Fibroblast of peridontal ligament (primary cell): ENCODE results near the gene RNF182.
"Not testable (repeated sequence)": the region's sequence is repeated elsewhere in the genome, so short reads cannot be mapped to it uniquely, and the experiment has no call there.

Experiments used
- DNase-seq: peaks from one replicate; pipeline ENCODE4 v3.0.0-alpha.2; 2010; ENCODE audit errors: extremely low read depth

The RNF182 gene

DNA sequence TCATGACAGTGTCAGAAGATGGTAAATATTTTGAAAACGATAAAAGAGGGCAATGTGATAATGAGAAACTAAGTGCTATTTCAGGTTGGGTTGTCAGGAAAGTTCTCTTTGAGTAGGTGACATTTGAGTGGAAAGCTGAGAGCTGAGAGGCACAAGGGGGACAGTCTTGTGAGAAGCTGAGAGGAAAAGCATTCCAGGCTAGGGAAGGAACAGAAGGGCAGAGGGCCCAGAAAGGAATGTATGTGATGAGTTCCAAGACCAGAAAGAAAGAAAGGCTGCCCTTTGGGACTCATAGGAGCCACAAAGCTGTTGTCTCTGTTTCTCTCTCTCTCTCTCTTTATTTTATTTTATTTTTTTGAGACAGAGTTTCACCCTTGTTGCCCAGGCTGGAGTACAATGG is 7.6 kb upstream of the RNF182 start:
- no peak for DNase-seq

DNA sequence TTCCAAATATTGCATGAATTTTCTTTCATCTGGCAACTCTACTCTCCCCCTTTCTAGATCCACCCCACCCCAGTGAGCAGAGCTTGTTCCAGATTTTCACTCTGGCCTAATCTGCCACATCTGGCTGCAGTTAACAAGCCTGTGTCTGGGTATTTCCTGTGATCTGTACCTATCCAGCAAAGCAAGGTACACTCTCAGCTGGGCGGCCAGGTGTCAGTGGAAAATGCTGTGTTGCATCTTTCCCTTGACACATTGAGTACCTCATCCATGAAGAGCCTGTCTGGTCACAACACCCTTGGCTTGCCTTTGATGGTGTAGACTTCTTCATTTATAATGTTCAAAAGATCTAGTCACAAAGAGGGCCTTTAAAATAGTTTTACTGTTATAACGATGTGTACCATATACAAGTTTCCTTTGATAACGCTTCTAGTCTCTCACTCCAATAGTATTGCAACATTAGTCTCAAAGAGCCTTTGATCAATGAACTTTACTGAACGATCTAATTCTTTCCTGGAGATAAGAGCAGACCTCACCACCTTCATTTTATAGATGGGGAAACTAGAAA is 6.0 kb upstream of the RNF182 start:
- no peak for DNase-seq

DNA sequence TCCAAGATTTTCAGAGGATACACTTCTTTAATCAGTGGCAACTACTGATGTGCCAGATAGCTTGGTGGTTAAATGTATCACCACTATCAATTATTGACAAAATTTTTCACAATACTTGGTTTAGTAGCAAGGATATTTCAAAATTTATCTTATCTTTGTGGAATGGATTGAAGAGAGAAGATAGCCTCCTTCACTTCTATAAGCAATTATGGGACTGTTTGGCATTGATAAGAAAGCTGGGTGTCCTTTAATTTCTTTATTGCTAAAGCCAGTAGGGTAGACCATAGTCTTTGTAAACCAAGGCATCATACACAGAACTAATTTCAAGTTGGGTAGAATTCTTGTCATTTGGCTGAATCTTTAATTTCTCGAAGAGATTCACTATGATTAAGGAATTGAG is 4.9 kb upstream of the RNF182 start:
- DNase-seq, result no peak

DNA sequence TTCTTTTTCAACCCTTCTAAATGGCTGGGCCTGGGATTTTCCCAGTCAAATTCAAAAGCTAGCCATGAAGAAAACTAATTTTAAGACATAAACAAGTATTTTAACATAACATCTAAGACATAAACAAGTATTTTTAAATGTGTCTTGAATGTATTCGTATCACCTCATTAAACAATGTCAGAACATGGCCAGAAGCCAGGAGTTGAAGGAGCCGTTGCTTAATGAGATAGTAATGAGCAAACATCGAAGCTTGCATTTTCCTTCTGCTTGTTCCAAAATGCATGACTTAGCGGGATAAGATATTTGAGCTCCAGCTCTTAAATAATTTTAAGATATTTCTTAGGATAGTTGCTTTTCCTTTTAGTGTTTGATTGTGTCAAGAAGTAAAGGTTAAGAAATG is 4.2 kb upstream of the RNF182 start:
- no peak for DNase-seq

DNA sequence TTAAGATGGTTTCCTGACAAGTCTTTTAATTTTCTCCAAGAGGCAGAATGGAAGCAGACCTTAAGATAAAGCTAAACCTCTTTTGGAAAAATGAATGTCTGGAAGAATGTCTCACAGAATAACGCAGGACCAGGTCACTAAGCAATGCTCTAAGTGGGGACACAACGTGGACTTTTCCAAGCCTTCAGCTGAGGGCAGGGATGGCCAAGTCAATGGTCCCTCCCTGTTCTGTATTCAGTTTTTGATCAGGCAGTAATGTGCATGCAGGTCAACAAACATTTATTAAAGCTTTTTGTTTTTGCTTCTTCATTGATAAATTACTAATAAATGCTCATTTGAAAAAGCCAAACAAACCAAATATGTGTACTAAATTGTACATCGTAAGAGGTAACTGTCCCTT is 2.0 kb upstream of the RNF182 start:
- DNase-seq, result no peak

DNA sequence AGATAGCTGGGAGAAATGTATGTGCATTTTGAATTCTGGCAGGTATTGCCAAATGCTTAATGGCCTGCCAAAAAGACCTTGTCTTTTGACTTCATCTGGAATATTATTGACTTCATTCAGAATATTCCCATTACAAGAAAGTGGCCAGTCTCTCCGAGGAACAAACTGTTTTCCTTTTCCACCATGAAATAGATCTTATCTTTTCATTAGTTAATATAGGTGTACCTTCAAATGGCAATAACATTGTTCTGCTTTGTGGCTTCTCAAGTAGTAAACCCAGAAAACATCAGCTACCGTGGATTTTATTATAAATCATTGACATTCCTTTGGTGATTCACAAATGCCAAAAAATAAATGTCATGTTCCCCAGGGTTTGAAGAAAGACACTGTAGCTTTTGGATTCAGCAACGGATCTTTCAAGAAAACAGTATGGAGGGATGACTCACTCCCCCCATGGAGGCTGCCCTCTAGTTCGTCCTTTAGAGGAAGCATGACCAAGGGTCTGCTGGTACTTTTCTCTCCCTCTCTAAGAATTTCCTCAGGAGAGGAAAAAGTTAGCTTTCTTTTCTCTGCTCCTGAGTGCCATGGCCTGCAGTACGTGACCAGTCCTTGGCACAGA is 1.1 kb upstream of the RNF182 start:
- DNase-seq, result peak; percentile 26

DNA sequence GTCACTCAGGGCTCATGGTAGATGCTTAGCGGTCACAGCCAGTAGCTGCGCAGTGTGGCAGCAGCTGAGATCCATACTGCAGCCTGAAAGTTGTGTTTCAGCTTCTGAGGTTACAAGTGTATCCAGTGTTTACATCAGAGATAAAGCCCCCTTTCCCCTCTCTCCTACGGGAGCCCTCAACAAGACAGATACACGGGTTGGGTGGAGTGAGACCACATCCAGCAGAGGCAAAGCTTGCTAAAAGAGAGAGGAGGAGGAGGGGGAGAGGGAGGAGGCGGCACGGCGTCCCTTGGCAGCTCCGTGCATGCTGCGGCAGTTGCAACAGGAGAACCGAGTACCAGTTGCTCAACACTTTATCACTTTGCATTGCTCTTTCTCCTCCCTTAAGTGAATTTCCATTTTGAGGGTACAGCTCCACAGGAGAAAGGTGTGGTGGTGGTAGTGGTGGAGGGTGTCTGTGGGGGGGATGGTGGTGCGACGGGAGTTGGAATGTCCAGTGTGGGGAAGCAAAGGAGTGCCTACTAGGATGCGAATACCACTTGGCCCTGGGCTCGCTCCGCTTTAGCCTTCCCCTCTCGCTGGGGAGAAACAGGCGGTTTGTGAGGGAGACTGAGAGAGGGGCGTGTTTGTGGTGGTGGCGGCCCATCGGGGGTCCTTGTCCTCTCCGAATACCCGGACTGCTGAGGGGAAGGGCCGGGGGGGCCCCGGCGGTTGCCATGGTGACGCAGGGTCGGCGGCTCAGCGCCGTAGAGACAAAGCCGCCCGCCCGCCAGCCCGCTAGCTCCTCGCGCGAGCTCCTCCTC is 405 bp upstream of the RNF182 start:
- peak; percentile 23 for DNase-seq

DNA sequence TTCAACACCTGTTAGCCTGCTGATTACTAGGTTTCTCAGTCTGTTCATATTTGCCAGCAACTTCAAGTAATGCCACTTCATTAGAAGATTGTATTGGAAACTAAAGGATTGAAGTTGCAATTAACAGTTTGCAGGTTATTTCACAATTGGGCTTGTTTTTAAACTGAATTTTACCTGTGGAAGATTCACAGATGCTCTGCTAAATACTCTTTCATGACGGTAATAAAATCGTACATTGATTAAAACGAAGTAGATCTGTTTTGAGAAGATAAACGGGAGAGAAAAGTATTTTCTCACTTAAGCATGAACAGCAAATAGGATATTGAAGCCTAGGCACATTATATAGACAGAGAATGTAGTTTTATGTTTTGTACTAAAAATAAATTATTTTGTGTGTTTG is 1.6 kb downstream of the RNF182 start:
- no peak for DNase-seq

DNA sequence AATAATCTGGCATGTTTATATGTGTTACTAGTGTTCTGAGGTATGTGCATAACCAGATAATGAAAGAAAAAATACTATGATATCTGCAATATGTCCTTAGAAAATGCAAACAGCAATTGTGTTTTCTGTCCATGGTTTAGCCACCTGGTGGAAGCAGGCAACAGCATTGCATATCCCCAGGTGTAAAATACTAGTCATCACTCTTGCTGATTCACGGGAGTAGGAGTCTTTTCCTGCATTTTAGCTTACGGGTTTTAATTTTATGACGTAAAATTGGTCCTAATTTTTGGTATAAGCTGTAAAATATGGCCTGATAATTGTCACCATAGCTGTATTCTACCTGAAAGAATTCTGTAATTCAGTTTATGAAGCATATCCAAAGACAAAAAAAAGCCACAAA is 2.5 kb downstream of the RNF182 start:
- DNase-seq, result no peak

DNA sequence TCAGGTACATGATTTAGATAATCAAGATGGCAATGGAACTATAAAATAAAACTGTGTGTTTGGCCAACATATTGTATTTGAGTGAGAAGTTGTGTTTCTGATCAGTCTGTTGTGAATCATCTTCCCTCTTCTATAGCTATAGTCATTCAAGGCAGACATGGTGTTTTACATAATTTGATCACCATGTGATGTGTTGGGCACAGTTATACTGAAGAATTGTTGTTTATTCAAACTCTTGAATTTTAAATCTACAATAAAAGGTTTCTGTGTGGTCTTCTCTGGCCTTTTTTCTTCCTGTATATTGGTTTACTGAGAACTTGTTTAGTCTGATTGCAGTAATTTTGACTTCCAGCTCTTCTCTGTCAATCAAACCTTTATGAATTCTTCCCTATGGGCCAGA is 4.4 kb downstream of the RNF182 start:
- DNase-seq, result no peak

DNA sequence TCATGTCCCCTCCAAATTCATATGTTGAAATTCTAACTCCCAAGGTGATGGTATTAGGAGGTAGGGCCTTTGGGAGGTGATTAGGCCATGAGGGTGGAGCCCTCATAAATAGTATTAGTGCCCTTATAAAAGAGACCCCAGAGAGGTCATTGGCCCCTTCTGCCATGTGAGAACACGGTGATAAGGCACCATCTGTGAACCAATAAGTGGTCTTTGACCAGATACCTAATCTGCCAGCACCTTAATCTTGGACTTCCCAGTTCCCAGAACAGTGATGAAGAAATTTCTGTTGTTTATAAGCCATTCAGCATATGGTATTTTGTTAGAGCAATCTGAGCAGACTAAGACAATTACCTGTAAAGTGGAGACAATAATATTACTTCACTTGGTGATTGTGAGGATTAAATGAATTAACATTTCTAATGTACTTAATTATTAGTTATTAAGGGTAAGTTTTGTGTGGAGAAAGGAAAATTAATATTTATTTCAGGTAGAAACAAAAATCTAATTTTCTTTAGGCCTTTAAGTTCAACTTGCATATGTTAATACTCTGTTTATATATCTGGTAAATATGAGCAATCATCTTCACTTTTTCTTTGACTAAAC is 7.1 kb downstream of the RNF182 start:
- no peak for DNase-seq

DNA sequence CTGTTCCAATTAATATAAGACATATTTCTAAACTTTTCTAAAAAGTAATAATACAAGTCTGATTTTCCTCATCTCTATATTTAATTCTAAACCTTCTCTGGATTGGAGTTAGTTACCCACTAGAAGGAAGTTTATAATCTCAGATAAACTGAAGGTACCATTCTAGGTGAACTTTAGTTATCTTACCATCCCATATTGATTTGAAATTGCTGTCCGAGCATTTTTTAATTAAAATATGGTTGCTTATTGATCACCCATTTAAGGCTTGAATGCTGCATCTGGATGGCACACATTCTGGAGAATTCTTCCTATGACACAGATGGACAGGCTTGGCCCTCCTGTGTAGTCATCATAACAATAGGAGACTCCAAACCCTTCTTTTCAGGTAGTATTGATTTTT is 8.0 kb downstream of the RNF182 start:
- no peak for DNase-seq

DNA sequence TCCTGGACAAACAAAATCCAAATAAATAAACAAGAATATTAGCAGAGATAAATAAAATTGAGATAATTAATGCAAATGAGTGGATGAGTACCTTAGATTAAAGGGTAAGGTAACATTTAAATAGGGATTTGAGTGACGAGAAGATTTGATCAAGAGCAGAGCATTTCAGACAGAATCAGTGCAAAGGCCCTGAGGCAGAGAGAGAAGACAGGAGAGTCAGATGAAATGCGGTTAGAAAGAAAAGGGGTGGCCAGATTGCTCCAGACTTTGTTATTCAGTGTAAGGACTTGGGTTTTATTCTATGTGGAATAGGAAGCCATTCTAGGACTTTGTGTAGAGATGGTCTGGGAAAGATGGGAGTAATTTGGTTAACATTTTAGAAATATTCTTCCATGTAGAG is 10.0 kb downstream of the RNF182 start:
- no peak for DNase-seq

DNA sequence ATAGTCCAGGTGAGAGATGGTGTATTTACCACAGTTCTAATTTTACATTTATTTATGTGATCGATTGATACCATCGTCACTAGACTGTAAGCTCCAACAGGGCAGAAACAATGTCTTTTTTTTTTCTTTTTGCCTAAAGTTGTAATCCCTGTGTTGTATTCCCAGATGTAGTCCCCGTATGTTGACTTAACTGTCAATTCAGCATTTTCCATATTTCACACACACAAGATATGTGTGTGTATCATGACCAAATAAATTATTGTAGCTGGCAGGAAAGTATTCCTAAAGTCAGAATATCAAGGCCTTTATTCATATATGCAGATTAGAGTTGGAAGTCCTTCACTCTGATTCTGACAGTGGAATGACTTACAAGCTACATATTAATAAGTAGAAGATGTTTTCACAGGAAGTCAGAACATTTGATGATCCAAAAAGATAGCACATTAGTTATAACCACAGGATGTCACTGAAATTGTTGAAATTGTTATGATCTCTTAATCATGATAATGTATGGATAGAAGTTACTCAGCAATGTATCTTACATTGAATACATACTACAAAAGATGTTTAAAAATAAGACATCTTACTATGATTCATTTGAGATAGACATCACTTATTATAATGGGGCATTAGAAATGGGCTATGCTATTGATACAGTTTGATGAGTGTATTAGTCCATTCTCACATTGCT is 10.6 kb downstream of the RNF182 start:
- no peak for DNase-seq

DNA sequence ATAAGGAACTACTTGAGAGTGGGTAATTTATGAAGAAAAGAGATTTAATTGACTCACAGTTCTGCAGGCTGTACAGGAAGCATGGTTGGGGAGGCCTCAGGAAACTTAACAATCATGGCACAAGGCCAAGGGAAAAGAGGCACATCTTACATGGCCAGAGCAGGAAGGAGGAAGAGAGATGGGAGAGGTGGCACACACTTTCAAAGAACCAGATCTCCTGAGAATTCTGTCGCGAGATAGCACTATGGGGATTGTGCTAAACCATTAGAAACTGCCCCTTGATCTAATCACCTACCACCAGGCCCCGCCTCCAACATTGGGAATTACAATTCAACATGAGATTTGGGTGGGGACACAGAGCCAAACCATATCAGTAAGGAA is 11.1 kb downstream of the RNF182 start:
- DNase-seq, result not testable (repeated sequence)

DNA sequence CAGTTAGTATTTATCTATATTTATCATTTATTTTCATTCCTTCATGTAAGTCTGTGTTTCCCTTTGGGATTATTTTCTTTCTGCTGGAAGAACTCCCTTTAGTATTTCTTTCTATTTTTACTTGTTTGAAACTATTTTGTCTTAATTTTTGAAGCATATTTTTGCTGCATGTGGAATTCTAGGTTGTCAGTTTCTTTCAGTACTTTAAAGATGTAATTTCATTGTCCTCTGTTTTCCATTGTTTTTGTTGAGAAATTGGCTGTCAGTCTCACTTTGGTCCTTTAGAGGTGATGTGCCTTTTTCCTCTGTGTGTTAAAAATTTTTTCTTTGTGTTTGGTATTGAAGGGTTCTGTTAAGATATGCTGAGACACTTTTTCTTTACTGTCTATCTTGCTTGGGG is 17.1 kb downstream of the RNF182 start:
- DNase-seq, result no peak

DNA sequence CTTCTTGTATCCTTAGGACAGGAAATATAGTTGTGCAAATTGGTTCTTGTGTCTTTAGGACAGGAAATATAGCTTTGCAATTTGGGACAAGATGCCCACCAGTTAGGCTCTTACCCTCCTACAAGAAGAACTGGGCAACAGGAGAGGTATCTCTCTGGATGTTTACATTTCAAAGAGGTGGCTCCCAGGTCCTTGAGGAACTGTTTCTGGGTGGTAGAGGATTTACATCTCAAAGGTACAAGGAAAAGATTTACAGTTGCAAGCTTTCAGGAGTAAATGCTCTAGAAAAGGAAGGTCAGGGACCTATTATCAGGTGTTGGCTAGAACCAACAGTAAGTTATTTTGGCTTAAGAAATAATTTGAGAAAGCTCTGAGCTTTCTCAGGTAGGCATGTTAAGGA is 19.2 kb downstream of the RNF182 start:
- DNase-seq, result no peak

DNA sequence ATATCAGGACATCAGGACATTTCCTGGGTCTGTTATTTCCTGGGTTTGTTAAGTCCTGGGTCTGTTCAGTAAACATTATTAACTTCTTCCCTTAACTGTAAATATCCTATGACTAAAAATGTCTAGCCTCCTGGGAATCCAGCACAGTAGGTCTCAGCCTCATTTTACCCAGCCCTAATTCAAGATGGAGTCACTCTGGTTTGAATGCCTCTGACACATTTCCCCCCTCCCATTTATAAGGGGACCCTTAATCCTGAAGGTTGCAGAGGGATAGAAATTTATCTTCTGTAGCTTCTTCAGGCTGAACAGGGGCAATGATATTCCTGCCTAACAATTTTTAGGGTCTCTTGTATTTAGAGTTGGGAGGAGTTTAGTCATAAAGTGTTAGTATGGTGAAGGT is 21.8 kb downstream of the RNF182 start:
- no peak for DNase-seq

DNA sequence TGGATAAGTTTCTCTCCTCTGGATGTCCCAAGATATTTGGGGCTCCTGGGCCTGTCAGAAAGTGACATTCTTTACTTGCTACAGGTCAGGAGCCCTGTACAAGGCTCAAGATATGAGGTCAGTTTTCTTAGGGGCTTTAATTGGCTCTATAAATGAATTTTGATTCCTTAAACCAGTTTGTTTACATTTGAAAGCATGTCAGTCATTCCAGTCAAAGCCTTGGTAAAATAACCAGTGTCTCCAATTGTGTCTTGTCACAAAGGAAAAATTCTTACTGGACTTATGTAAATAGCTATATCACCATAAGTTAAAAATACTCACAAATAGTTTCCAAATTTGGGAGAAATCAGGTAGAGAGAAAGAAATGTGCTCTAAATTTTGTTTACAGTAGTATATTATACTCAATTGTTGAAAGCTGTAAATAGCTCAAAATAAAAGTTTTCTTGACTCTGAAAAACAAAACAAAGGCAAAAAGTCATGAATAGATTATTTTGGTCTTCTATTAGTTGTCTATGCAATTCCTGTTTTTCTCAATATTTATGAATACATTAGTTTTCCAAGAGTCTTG is 22.9 kb downstream of the RNF182 start:
- DNase-seq, result no peak

DNA sequence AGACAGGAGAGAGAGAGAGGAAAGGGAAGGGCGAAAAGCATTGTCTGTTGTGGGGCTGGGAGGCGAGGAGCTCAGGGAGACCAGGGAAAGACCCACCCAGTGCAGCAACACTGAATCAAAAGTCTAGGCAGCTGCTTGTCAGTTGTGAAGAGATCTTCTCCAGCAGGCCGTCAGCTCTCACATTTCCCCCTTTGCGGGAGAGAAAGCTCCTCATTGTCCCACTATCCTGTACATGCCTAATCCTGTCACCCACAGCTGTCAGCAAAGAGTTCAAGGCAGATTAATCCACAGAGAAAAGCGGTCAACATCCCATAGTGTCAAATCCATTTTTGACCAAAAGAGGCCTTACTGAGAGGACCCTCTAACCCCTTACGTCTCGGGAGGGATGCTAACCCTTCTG is 27.3 kb downstream of the RNF182 start:
- no peak for DNase-seq

DNA sequence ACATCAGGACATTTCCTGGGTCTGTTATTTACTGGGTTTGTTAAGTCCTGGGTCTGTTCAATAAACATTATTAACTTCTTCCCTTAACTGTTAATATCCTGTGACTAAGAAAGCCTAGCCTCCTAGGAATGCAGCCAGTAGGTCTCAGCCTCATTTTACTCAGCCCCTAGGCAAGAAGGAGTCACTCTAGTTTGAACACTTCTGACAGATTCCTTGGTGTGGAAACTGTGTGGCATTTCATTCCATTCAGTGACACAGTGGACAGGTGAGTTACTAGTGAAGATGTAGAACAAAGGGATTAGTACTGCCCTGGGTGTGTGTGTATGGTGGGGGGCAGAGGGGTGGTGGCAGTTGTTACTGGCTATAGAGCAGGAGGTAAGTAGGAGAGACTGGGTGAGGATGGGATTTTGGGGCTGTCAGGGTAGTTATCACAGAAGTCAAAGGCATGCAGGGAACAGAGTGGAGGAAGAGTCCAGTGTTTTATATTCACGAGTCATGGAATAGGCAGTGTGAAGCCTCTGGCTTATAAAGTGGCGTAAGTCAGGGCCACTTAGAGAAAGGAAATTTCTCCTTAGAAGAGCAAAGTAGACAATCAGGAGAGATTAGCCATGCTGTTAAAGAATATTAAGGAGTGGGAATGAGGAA is 28.4 kb downstream of the RNF182 start:
- no peak for DNase-seq
